ENCODE data around the gene IFI35. TPM values are rescaled to one million over a fixed set of nuclear protein-coding genes. Genes with fewer than 3 reads are reported as not detected.

Gene IFI35
- polyA plus RNA-seq, 2 of the 4 experiments (the other 2 are of a cell fraction), result 10.8 to 20.2 TPM

DNA sequence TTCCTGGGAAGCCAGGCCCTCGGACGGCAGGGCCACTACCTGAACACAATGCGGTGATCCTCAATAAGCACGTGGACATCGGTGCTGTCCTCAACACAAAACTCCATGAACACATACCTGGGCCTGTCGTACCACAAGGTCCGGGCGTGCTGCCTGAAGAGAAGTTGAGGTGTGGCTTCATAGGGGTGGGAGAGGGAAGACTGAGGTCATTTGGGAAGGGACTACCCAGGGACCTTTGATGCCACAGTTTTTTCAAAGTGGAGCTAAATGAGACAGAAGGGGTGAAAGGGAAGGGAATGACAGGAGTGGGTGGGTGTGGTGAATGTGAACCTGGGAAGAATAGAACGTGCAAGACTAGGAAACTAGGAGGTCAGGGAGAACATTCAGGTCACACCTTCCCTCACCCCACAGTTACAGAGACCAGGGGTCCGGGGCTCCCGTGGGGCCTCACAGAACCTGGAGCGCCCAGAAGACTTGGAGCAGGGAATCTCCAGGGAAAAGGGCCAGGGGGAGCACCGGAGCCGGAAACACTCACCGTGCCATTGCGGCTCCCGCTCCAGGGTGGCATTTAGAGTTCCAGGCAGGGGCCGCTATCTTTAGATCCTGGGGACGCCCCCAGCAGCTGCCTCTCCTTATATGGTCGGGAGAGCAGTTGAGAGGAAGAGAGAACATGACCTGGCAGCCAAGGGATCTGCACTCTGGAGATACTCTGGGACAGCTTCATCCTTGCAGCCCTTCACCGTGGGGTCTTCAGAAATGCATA, 26.9 kb upstream of the IFI35 start, which contains the start of gene PTGES3L:
PTGES3L (minus strand) TSS at position 570 of the 763 bp plus-strand sequence; CDS start at position 543, 27 bp downstream.
- Histone ChIP-seq H3K4me2 (peak within 1 kb of the TSS; percentile 95), H3K9me3 (no peaks in the 10 kb centered on the region), H3K4me1 (peaks cover 26% of the 10 kb centered on the region), H3K27ac (peak within 1 kb of the TSS; percentile 89 to 96), H3K4me3 (peak within 1 kb of the TSS; percentile 86)
- ChIA-PET POLR2A (interaction anchor here (2.0 kb wide), 1 partner anchor 18 kb away, joined by 36 read pairs; the partner anchor contains the start of gene RPL27), CTCF (interaction anchor here (1.0 to 11.1 kb wide), 7 partner anchors 11 to 141 kb away, joined by 3 to 86 read pairs (median 3); partner anchors contain the start of gene RPL27)
- FAIRE-seq (no peak), DNase-seq (ENCODE audit: low read depth in 1 of 2, low spot score in 1 of 2) (peak; percentile 48 to 57), ATAC-seq (peak; percentile 51 to 61; a peak in 5 of 6 replicates)
- TF ChIP-seq RNF2 (IDR thresholded peaks at IDR 0.05; ENCODE audit: borderline replicate concordance, low read depth), result no peak
- TF ChIP-seq, protein P1, sequence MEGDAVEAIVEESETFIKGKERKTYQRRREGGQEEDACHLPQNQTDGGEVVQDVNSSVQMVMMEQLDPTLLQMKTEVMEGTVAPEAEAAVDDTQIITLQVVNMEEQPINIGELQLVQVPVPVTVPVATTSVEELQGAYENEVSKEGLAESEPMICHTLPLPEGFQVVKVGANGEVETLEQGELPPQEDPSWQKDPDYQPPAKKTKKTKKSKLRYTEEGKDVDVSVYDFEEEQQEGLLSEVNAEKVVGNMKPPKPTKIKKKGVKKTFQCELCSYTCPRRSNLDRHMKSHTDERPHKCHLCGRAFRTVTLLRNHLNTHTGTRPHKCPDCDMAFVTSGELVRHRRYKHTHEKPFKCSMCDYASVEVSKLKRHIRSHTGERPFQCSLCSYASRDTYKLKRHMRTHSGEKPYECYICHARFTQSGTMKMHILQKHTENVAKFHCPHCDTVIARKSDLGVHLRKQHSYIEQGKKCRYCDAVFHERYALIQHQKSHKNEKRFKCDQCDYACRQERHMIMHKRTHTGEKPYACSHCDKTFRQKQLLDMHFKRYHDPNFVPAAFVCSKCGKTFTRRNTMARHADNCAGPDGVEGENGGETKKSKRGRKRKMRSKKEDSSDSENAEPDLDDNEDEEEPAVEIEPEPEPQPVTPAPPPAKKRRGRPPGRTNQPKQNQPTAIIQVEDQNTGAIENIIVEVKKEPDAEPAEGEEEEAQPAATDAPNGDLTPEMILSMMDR (IDR thresholded peaks at IDR 0.05), result no peak
- TF ChIP-seq, protein P2, sequence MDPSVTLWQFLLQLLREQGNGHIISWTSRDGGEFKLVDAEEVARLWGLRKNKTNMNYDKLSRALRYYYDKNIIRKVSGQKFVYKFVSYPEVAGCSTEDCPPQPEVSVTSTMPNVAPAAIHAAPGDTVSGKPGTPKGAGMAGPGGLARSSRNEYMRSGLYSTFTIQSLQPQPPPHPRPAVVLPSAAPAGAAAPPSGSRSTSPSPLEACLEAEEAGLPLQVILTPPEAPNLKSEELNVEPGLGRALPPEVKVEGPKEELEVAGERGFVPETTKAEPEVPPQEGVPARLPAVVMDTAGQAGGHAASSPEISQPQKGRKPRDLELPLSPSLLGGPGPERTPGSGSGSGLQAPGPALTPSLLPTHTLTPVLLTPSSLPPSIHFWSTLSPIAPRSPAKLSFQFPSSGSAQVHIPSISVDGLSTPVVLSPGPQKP (IDR thresholded peaks at IDR 0.05; ENCODE audit: low read depth, low read length), result peak; percentile 60; the same call in 1 of the 2 replicates
- WGBS (ENCODE audit: missing lambda C conversion rate), result 52% methylated on average over 19 of the region's 21 CpGs

DNA sequence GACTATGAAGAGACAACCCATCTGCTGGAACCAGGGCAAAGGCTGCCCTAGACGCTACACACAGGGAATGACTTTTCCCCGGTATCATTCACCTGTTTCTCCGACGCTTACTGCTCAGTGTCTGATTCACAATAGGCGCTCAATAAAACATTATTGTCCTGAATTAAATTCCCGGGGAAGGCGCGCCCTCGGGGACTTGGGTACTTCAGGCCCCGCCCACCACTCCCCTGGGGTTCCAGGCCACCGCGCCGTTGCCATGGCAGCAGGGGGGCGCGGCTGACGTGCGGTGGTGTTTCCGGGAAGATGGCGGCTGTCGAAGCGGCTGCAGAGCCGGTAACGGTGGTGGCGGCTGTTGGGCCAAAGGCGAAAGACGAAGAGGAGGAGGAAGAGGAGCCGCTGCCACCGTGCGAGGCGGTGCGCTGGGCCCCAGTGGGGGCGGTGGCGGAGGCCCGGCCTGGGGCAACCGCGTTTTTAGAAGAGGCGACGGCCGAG, 26.3 kb upstream of the IFI35 start, which contains the start of gene RUNDC1:
RUNDC1 (plus strand) TSS at position 292 of the 492 bp plus-strand sequence; CDS start at position 304, 12 bp downstream.
- H3K4me2 ChIP-seq, result peak within 1 kb of the TSS; percentile 95
- POLR2A ChIA-PET, result interaction anchor here (0.9 to 2.0 kb wide), 3 partner anchors 16 to 21 kb away, joined by 4 to 36 read pairs (median 5); partner anchors contain the start of genes AARSD1 and RPL27
- no peaks in the 10 kb centered on the region for H3K9me3 ChIP-seq
- CTCF ChIA-PET, result interaction anchor here (1.0 to 11.1 kb wide), 6 partner anchors 12 to 142 kb away, joined by 3 to 86 read pairs (median 4); partner anchors contain the start of genes AOC2 and RPL27
- peaks cover 33% of the 10 kb centered on the region for H3K4me1 ChIP-seq
- ATAC-seq (peak; percentile 88 to 94), DNase-seq (ENCODE audit: low read depth in 1 of 2, low spot score in 1 of 2) (peak; percentile 92 to 98), FAIRE-seq (no peak)
- peak within 1 kb of the TSS; percentile 86 for H3K4me3 ChIP-seq
- WGBS (ENCODE audit: missing lambda C conversion rate), result 2% methylated on average over 34 of the region's 39 CpGs
- peak within 1 kb of the TSS; percentile 89 to 96 for H3K27ac ChIP-seq
- no peak for TF ChIP-seq RCOR1 (IDR thresholded peaks at IDR 0.05; ENCODE audit: low read depth, low read length)
- 0 out of 2 replicates have a peak, but pooled peaks have one; percentile 10 for TF ChIP-seq GATA3 (IDR thresholded peaks at IDR 0.05; ENCODE audit: borderline replicate concordance)
- no peak for TF ChIP-seq FOXS1 (CRISPR knock-in tag; IDR thresholded peaks at IDR 0.05)
- TF ChIP-seq, protein P3, sequence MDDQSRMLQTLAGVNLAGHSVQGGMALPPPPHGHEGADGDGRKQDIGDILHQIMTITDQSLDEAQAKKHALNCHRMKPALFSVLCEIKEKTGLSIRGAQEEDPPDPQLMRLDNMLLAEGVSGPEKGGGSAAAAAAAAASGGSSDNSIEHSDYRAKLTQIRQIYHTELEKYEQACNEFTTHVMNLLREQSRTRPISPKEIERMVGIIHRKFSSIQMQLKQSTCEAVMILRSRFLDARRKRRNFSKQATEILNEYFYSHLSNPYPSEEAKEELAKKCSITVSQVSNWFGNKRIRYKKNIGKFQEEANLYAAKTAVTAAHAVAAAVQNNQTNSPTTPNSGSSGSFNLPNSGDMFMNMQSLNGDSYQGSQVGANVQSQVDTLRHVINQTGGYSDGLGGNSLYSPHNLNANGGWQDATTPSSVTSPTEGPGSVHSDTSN (IDR thresholded peaks at IDR 0.05), result no peak
- peak; percentile 94 for TF ChIP-seq POLR2A (IDR thresholded peaks at IDR 0.05; ENCODE audit: low read length)
- TF ChIP-seq, protein P2 (IDR thresholded peaks at IDR 0.05; ENCODE audit: low read depth, low read length), result no peak
- TF ChIP-seq, protein P4, sequence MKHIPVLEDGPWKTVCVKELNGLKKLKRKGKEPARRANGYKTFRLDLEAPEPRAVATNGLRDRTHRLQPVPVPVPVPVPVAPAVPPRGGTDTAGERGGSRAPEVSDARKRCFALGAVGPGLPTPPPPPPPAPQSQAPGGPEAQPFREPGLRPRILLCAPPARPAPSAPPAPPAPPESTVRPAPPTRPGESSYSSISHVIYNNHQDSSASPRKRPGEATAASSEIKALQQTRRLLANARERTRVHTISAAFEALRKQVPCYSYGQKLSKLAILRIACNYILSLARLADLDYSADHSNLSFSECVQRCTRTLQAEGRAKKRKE (CRISPR knock-in tag; IDR thresholded peaks at IDR 0.05; ENCODE audit: low read depth), result no peak
- TF ChIP-seq CBX8 (IDR thresholded peaks at IDR 0.05), result no peak
- TF ChIP-seq MAFK (IDR thresholded peaks at IDR 0.05; ENCODE audit: partially characterized antibody), result no peak
- no peak for TF ChIP-seq SMC3 (IDR thresholded peaks at IDR 0.05)
- no peak for TF ChIP-seq TP53 (CRISPR knock-in tag; IDR thresholded peaks at IDR 0.05)
- peak; percentile 69; the same call in 1 of the 2 replicates for TF ChIP-seq PHF8 (IDR thresholded peaks at IDR 0.05; ENCODE audit: borderline replicate concordance, low read depth)
- no peak for TF ChIP-seq HOXA7 (CRISPR knock-in tag; IDR thresholded peaks at IDR 0.05)
- no peak for TF ChIP-seq RAD21 (conservative IDR thresholded peaks at IDR 0.05 in 1 of 2, IDR thresholded peaks at IDR 0.05 in 1 of 2)
- 0 out of 2 replicates have a peak, but pooled peaks have one; percentile 4 for TF ChIP-seq SREBF2 (IDR thresholded peaks at IDR 0.05)
- TF ChIP-seq ZNF302 (CRISPR knock-in tag; IDR thresholded peaks at IDR 0.05), result no peak
- TF ChIP-seq KDM5A (IDR thresholded peaks at IDR 0.05), result peak; percentile 76
- TF ChIP-seq, protein P5, sequence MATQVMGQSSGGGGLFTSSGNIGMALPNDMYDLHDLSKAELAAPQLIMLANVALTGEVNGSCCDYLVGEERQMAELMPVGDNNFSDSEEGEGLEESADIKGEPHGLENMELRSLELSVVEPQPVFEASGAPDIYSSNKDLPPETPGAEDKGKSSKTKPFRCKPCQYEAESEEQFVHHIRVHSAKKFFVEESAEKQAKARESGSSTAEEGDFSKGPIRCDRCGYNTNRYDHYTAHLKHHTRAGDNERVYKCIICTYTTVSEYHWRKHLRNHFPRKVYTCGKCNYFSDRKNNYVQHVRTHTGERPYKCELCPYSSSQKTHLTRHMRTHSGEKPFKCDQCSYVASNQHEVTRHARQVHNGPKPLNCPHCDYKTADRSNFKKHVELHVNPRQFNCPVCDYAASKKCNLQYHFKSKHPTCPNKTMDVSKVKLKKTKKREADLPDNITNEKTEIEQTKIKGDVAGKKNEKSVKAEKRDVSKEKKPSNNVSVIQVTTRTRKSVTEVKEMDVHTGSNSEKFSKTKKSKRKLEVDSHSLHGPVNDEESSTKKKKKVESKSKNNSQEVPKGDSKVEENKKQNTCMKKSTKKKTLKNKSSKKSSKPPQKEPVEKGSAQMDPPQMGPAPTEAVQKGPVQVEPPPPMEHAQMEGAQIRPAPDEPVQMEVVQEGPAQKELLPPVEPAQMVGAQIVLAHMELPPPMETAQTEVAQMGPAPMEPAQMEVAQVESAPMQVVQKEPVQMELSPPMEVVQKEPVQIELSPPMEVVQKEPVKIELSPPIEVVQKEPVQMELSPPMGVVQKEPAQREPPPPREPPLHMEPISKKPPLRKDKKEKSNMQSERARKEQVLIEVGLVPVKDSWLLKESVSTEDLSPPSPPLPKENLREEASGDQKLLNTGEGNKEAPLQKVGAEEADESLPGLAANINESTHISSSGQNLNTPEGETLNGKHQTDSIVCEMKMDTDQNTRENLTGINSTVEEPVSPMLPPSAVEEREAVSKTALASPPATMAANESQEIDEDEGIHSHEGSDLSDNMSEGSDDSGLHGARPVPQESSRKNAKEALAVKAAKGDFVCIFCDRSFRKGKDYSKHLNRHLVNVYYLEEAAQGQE (IDR thresholded peaks at IDR 0.05), result no peak
- TF ChIP-seq, protein P6, sequence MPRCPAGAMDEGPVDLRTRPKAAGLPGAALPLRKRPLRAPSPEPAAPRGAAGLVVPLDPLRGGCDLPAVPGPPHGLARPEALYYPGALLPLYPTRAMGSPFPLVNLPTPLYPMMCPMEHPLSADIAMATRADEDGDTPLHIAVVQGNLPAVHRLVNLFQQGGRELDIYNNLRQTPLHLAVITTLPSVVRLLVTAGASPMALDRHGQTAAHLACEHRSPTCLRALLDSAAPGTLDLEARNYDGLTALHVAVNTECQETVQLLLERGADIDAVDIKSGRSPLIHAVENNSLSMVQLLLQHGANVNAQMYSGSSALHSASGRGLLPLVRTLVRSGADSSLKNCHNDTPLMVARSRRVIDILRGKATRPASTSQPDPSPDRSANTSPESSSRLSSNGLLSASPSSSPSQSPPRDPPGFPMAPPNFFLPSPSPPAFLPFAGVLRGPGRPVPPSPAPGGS (IDR thresholded peaks at IDR 0.05), result peak; percentile 60; the same call in 1 of the 3 replicates
- TF ChIP-seq EP300 (IDR thresholded peaks at IDR 0.05), result no peak
